Activated T-helper 17 cell treated with anti-CD3 and anti-CD28 coated beads, Interleukin-2, amount 50 U/mL, for 72 hours (primary cell): Measurements from ENCODE around the gene TSPY4. TPM values are rescaled to one million over a fixed set of nuclear protein-coding genes. Genes with fewer than 3 reads are reported as not detected.
"Not testable (repeated sequence)": the region's sequence is repeated elsewhere in the genome, so short reads cannot be mapped to it uniquely, and the experiment has no call there.

ENCODE experiments used
- ATAC-seq: fragments of 150-1000 bp; cut with Tn5 transposase; replicated peaks from 2 replicates; pipeline ENCODE4 v1.10.0; 2021; ENCODE audit warnings: mild to moderate bottlenecking, moderate library complexity
- H3K27ac Mint-ChIP-seq: one replicate; pipeline ENCODE4 v1.8.0; 2022; ENCODE audit warnings: mixed read lengths
- H3K27me3 Mint-ChIP-seq: one replicate; pipeline ENCODE4 v1.8.0; 2022; ENCODE audit warnings: mixed read lengths
- H3K36me3 Mint-ChIP-seq: one replicate; pipeline ENCODE4 v1.8.0; 2022; ENCODE audit warnings: low read depth, mild to moderate bottlenecking, mixed read lengths
- H3K4me1 Mint-ChIP-seq: one replicate; pipeline ENCODE4 v1.8.0; 2022; ENCODE audit warnings: mixed read lengths
- H3K4me3 Mint-ChIP-seq: one replicate; pipeline ENCODE4 v1.8.0; 2022; ENCODE audit warnings: mild to moderate bottlenecking, mixed read lengths
- H3K9me3 Mint-ChIP-seq: one replicate; pipeline ENCODE4 v1.8.0; 2022; ENCODE audit warnings: mixed read lengths
- total RNA-seq, 2 donors: library from RNA; stranded (reverse); gene quantifications; one replicate each; pipeline ENCODE4 v1.2.3, GENCODE V29; 2022

TSPY4 gene
- total RNA-seq, result not detected

DNA sequence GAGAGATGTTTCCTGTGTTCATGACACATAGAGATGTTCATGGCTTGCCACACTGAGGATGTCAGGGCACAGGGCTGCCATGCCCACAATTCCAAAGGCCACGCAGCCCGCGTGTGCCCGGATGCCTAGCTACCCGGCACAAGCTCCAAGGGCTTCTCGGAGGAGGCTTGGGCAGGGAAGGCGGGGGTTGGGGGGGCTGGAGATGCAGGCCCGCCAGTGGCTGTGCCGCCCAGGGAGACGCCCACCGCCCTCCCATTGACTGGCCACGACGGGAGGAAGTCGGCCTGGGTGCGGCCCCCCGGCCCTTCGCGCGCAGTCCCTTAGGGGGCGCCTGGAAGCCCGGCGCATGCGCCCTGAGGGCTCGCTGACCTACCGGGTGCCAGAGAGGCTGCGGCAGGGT, at the start of gene TSPY4:
Gene TSPY4, plus strand, starts transcription at position 301 of the 400 bp plus-strand sequence. Its CDS starts 46 bp downstream, at position 347.
- not testable (repeated sequence) for H3K36me3 Mint-ChIP-seq, H3K4me3 Mint-ChIP-seq, H3K27me3 Mint-ChIP-seq, ATAC-seq, H3K4me1 Mint-ChIP-seq, H3K9me3 Mint-ChIP-seq, H3K27ac Mint-ChIP-seq

GRCh38 chrY:9320996-9321395, 16.3 kb upstream of the TSPY4 start:
- no peaks in the 10 kb centered on the region for H3K4me1 Mint-ChIP-seq
- H3K4me3 Mint-ChIP-seq, result no peak overlapping the region
- no peak overlapping the region for H3K27ac Mint-ChIP-seq
- ATAC-seq, result no peak
- H3K9me3 Mint-ChIP-seq, result no peaks in the 10 kb centered on the region
- H3K36me3 Mint-ChIP-seq, result no peaks in the 10 kb centered on the region
- H3K27me3 Mint-ChIP-seq, result no peaks in the 10 kb centered on the region

GRCh38 chrY:9357497-9357896, 20.2 kb downstream of the TSPY4 start, which contains the start of gene TSPY8:
TSPY8 (plus strand) TSS chrY:9357797; CDS start chrY:9357843, 46 bp downstream.
- H3K9me3 Mint-ChIP-seq, H3K4me3 Mint-ChIP-seq, ATAC-seq, H3K4me1 Mint-ChIP-seq, H3K36me3 Mint-ChIP-seq, H3K27ac Mint-ChIP-seq, H3K27me3 Mint-ChIP-seq: not testable (repeated sequence)

Other genes with a start within 250 kb of the TSPY4 start
- gene TSPY8, start 20.3 kb downstream of the TSPY4 start, total RNA-seq, result not detected
- gene TSPY3, start 61.0 kb downstream of the TSPY4 start, total RNA-seq, result not detected
- not detected for gene TSPY1, start 129.5 kb downstream of the TSPY4 start, total RNA-seq
- not detected for gene TSPY9, start 149.8 kb downstream of the TSPY4 start, total RNA-seq
- not detected for gene TSPY10, start 190.4 kb downstream of the TSPY4 start, total RNA-seq